Type B pancreatic cell (in vitro differentiated cells): Measurements from ENCODE around the gene PHLDA2. TPM values are rescaled to one million over a fixed set of nuclear protein-coding genes. Genes with fewer than 3 reads are reported as not detected.

Experiments used
- DNase-seq: peaks from one replicate; pipeline ENCODE4 v3.0.0; 2021; ENCODE audit warnings: mixed read lengths; ENCODE audit not compliant: unreplicated experiment; ENCODE audit errors: extremely low spot score
- H3K27ac Mint-ChIP-seq: 2 replicates; pipeline ENCODE4 v1.8.0; 2021; ENCODE audit warnings: mild to moderate bottlenecking, mixed read lengths
- H3K27me3 Mint-ChIP-seq: 2 replicates; pipeline ENCODE4 v1.8.0; 2021; ENCODE audit warnings: mixed read lengths
- H3K36me3 Mint-ChIP-seq: 2 replicates; pipeline ENCODE4 v1.8.0; 2021; ENCODE audit warnings: mixed read lengths
- H3K4me1 Mint-ChIP-seq: one replicate; pipeline ENCODE4 v1.8.0; 2021; ENCODE audit warnings: mixed read lengths; ENCODE audit not compliant: unreplicated experiment
- H3K4me3 Mint-ChIP-seq: 2 replicates; pipeline ENCODE4 v1.8.0; 2021; ENCODE audit warnings: mild to moderate bottlenecking, mixed read lengths
- H3K9me3 Mint-ChIP-seq: 2 replicates; pipeline ENCODE4 v1.8.0; 2021; ENCODE audit warnings: mixed read lengths
- total RNA-seq: library from RNA; stranded (reverse); gene quantifications from 2 replicates; pipeline ENCODE4 v1.2.1, GENCODE V29; 2021; ENCODE audit warnings: low replicate concordance
- TF ChIP-seq, protein P1 (sequence below): fragments of 200-600 bp; sonication (generic); conservative IDR thresholded peaks from 2 replicates; pipeline ENCODE4 v1.5.0; 2021; ENCODE audit warnings: antibody characterized with exemption, mild to moderate bottlenecking

Gene PHLDA2
- total RNA-seq, 1 donor from 2014 or later = 3.7 TPM

- Mint-ChIP-seq H3K4me1 (peaks cover 3% of the 10 kb centered on the region), H3K36me3 (peaks cover 55% of the 10 kb centered on the region), H3K27me3 (no peaks in the 10 kb centered on the region), H3K4me3 (no peak overlapping the region), H3K9me3 (no peaks in the 10 kb centered on the region), H3K27ac (no peak overlapping the region)
- TF ChIP-seq, protein P1, sequence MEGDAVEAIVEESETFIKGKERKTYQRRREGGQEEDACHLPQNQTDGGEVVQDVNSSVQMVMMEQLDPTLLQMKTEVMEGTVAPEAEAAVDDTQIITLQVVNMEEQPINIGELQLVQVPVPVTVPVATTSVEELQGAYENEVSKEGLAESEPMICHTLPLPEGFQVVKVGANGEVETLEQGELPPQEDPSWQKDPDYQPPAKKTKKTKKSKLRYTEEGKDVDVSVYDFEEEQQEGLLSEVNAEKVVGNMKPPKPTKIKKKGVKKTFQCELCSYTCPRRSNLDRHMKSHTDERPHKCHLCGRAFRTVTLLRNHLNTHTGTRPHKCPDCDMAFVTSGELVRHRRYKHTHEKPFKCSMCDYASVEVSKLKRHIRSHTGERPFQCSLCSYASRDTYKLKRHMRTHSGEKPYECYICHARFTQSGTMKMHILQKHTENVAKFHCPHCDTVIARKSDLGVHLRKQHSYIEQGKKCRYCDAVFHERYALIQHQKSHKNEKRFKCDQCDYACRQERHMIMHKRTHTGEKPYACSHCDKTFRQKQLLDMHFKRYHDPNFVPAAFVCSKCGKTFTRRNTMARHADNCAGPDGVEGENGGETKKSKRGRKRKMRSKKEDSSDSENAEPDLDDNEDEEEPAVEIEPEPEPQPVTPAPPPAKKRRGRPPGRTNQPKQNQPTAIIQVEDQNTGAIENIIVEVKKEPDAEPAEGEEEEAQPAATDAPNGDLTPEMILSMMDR = no peak
- DNase-seq = no peak
These were observed 30.9 kb upstream of the PHLDA2 start for GRCh38 chr11:2960139-2960538.

GRCh38 chr11:2958251-2958650 lies 29.0 kb upstream of the PHLDA2 start:
- TF ChIP-seq, protein P1 = no peak
- Mint-ChIP-seq H3K27ac (no peak overlapping the region), H3K4me1 (peaks cover 3% of the 10 kb centered on the region), H3K9me3 (no peaks in the 10 kb centered on the region), H3K36me3 (peaks cover 53% of the 10 kb centered on the region), H3K4me3 (no peak overlapping the region), H3K27me3 (no peaks in the 10 kb centered on the region)
- DNase-seq = no peak

GRCh38 chr11:2955906-2956476 lies 26.8 kb upstream of the PHLDA2 start:
- H3K4me3 Mint-ChIP-seq = no peak overlapping the region
- peaks cover 45% of the 10 kb centered on the region for H3K36me3 Mint-ChIP-seq
- DNase-seq = no peak
- TF ChIP-seq, protein P1 = no peak
- no peaks in the 10 kb centered on the region for H3K9me3 Mint-ChIP-seq
- peaks cover 3% of the 10 kb centered on the region for H3K4me1 Mint-ChIP-seq
- H3K27ac Mint-ChIP-seq = no peak overlapping the region
- no peaks in the 10 kb centered on the region for H3K27me3 Mint-ChIP-seq

- Mint-ChIP-seq H3K27me3 (no peaks in the 10 kb centered on the region), H3K9me3 (no peaks in the 10 kb centered on the region), H3K4me1 (peaks cover 3% of the 10 kb centered on the region), H3K4me3 (no peak overlapping the region), H3K27ac (no peak overlapping the region), H3K36me3 (peaks cover 44% of the 10 kb centered on the region)
- TF ChIP-seq, protein P1 = no peak
- no peak for DNase-seq
These were observed 25.0 kb upstream of the PHLDA2 start for GRCh38 chr11:2954263-2954662.

- Mint-ChIP-seq H3K4me1 (peaks cover 3% of the 10 kb centered on the region), H3K27me3 (no peaks in the 10 kb centered on the region), H3K9me3 (no peaks in the 10 kb centered on the region), H3K4me3 (no peak overlapping the region), H3K27ac (no peak overlapping the region), H3K36me3 (peaks cover 44% of the 10 kb centered on the region)
- no peak for DNase-seq
- TF ChIP-seq, protein P1 = no peak
These were observed 23.1 kb upstream of the PHLDA2 start for GRCh38 chr11:2952290-2952689.
